Karpas-422 (cell line): ENCODE results near the gene GSDMA. TPM values are rescaled to one million over a fixed set of nuclear protein-coding genes. Genes with fewer than 3 reads are reported as not detected.

Source experiments
- DNase-seq: peaks from one replicate; pipeline ENCODE4 v3.0.0-alpha.2; 2015
- H2AFZ ChIP-seq: fragments of 200-600 bp; sonication (generic); 2 replicates; pipeline ENCODE4 v1.6.1; 2014; ENCODE audit warnings: antibody characterized with exemption, low read length, mixed read lengths
- H3K27ac ChIP-seq: fragments of 200-600 bp; sonication (generic); 2 replicates; pipeline ENCODE4 v1.5.1; 2014; ENCODE audit warnings: mild to moderate bottlenecking, low read length, moderate library complexity
- H3K27me3 ChIP-seq: fragments of 200-600 bp; sonication (generic); 2 replicates; pipeline ENCODE4 v1.6.1; 2014; ENCODE audit warnings: low read length, mixed read lengths
- H3K36me3 ChIP-seq: fragments of 200-600 bp; sonication (generic); 2 replicates; pipeline ENCODE4 v1.6.1; 2014; ENCODE audit warnings: low read length, mixed read lengths; ENCODE audit not compliant: insufficient read depth
- H3K4me1 ChIP-seq: fragments of 200-600 bp; sonication (generic); 2 replicates; pipeline ENCODE4 v1.6.1; 2014; ENCODE audit warnings: mild to moderate bottlenecking, low read length, mixed read lengths
- H3K4me2 ChIP-seq: fragments of 200-600 bp; sonication (generic); 2 replicates; pipeline ENCODE4 v1.6.1; 2014; ENCODE audit warnings: low read length, low read depth, mild to moderate bottlenecking; ENCODE audit not compliant: poor library complexity, severe bottlenecking
- H3K4me3 ChIP-seq: fragments of 200-600 bp; sonication (generic); 2 replicates; pipeline ENCODE4 v1.5.1; 2014; ENCODE audit warnings: mild to moderate bottlenecking, antibody characterized with exemption, low read length, mixed read lengths
- H3K79me2 ChIP-seq: fragments of 200-600 bp; sonication (generic); 2 replicates; pipeline ENCODE4 v1.6.1; 2014; ENCODE audit warnings: mild to moderate bottlenecking, low read length, mixed read lengths
- H3K9ac ChIP-seq: fragments of 200-600 bp; sonication (generic); 2 replicates; pipeline ENCODE4 v1.6.0; 2014; ENCODE audit warnings: low read length
- H3K9me2 ChIP-seq: fragments of 200-600 bp; sonication (generic), shearing (Covaris generic); replicated peaks from 2 replicates; pipeline ENCODE4 v1.6.0; 2014; ENCODE audit warnings: mild to moderate bottlenecking, low read length, moderate library complexity; ENCODE audit not compliant: insufficient read depth
- H3K9me3 ChIP-seq: fragments of 300-700, 200-600 bp; sonication (generic); 2 replicates; pipeline ENCODE4 v1.6.1; 2014; ENCODE audit warnings: low read length, mixed read lengths
- H4K20me1 ChIP-seq: fragments of 200-600 bp; sonication (generic); 2 replicates; pipeline ENCODE4 v1.6.1; 2014; ENCODE audit warnings: mild to moderate bottlenecking, antibody characterized with exemption, low read length, low read depth; ENCODE audit not compliant: insufficient read depth
- total RNA-seq: library from RNA; depleted of rRNA; stranded (reverse); fragments of >200 nt; shearing (Covaris generic); gene quantifications from 2 replicates; pipeline ENCODE4 v1.2.3, GENCODE V29; 2014; ENCODE audit warnings: low replicate concordance

The GSDMA gene
- total RNA-seq, 1 experiment from 2014 or later: not detected

GRCh38 chr17:39922006-39922405 lies 40.8 kb upstream of the GSDMA start:
- Histone ChIP-seq H3K9ac (no peak overlapping the region), H3K9me3 (no peaks in the 10 kb centered on the region), H3K9me2 (no peaks in the 10 kb centered on the region), H3K4me1 (peaks cover 15% of the 10 kb centered on the region), H3K27ac (no peak overlapping the region), H4K20me1 (peaks cover 6% of the 10 kb centered on the region; the same call in 1 of the 2 replicates), H3K79me2 (peaks cover 30% of the 10 kb centered on the region), H3K4me2 (no peak overlapping the region), H3K4me3 (no peak overlapping the region), H2AFZ (no peak overlapping the region), H3K27me3 (no peaks in the 10 kb centered on the region), H3K36me3 (peaks cover 4% of the 10 kb centered on the region; the same call in 1 of the 2 replicates)
- DNase-seq: no peak

- peaks cover 4% of the 10 kb centered on the region; the same call in 1 of the 2 replicates for H3K36me3 ChIP-seq
- no peak overlapping the region for H2AFZ ChIP-seq
- peaks cover 39% of the 10 kb centered on the region for H3K79me2 ChIP-seq
- peaks cover 6% of the 10 kb centered on the region; the same call in 1 of the 2 replicates for H4K20me1 ChIP-seq
- H3K27ac ChIP-seq: no peak overlapping the region
- H3K9ac ChIP-seq: no peak overlapping the region
- no peaks in the 10 kb centered on the region for H3K9me2 ChIP-seq
- H3K9me3 ChIP-seq: no peaks in the 10 kb centered on the region
- no peak overlapping the region for H3K4me3 ChIP-seq
- peaks cover 19% of the 10 kb centered on the region for H3K4me1 ChIP-seq
- H3K4me2 ChIP-seq: no peak overlapping the region
- no peak for DNase-seq
- no peaks in the 10 kb centered on the region for H3K27me3 ChIP-seq
Observed at GRCh38 chr17:39923230-39923629, 39.6 kb upstream of the GSDMA start.

GRCh38 chr17:39923836-39924690 lies 38.7 kb upstream of the GSDMA start:
- Histone ChIP-seq H3K4me2 (no peak overlapping the region), H4K20me1 (peaks cover 6% of the 10 kb centered on the region; the same call in 1 of the 2 replicates), H3K9me3 (no peaks in the 10 kb centered on the region), H3K27me3 (no peaks in the 10 kb centered on the region), H3K79me2 (peaks cover 39% of the 10 kb centered on the region), H3K9ac (no peak overlapping the region), H3K27ac (no peak overlapping the region), H2AFZ (no peak overlapping the region), H3K4me3 (no peak overlapping the region), H3K9me2 (no peaks in the 10 kb centered on the region), H3K36me3 (peaks cover 4% of the 10 kb centered on the region; the same call in 1 of the 2 replicates), H3K4me1 (peaks cover 27% of the 10 kb centered on the region)
- no peak for DNase-seq

- Histone ChIP-seq H3K36me3 (peaks cover 4% of the 10 kb centered on the region; the same call in 1 of the 2 replicates), H3K4me3 (no peak overlapping the region), H3K9ac (no peak overlapping the region), H3K9me3 (no peaks in the 10 kb centered on the region), H3K27ac (no peak overlapping the region), H3K4me1 (peaks cover 28% of the 10 kb centered on the region), H3K9me2 (no peaks in the 10 kb centered on the region), H3K4me2 (no peak overlapping the region), H4K20me1 (peaks cover 6% of the 10 kb centered on the region; the same call in 1 of the 2 replicates), H2AFZ (no peak overlapping the region), H3K79me2 (peaks cover 39% of the 10 kb centered on the region), H3K27me3 (no peaks in the 10 kb centered on the region)
- no peak for DNase-seq
Observed at GRCh38 chr17:39924691-39925055, 38.1 kb upstream of the GSDMA start.

GRCh38 chr17:39925282-39926134 lies 37.3 kb upstream of the GSDMA start:
- H3K4me3 ChIP-seq: peak overlapping the region; percentile 95
- H3K27me3 ChIP-seq: no peaks in the 10 kb centered on the region
- no peak overlapping the region for H2AFZ ChIP-seq
- H3K79me2 ChIP-seq: peaks cover 39% of the 10 kb centered on the region
- H3K4me1 ChIP-seq: peaks cover 28% of the 10 kb centered on the region
- peak overlapping the region; percentile 89 for H3K4me2 ChIP-seq
- peaks cover 4% of the 10 kb centered on the region; the same call in 1 of the 2 replicates for H3K36me3 ChIP-seq
- peaks cover 6% of the 10 kb centered on the region; the same call in 1 of the 2 replicates for H4K20me1 ChIP-seq
- peak overlapping the region; percentile 89 for H3K9ac ChIP-seq
- no peaks in the 10 kb centered on the region for H3K9me2 ChIP-seq
- no peaks in the 10 kb centered on the region for H3K9me3 ChIP-seq
- peak overlapping the region; percentile 50; the same call in 1 of the 2 replicates for H3K27ac ChIP-seq
- no peak for DNase-seq

GRCh38 chr17:39926135-39926587 lies 36.6 kb upstream of the GSDMA start:
- Histone ChIP-seq H3K9ac (peak overlapping the region; percentile 89), H3K79me2 (peaks cover 39% of the 10 kb centered on the region), H3K4me1 (peaks cover 28% of the 10 kb centered on the region)

GRCh38 chr17:39926588-39927100 lies 36.2 kb upstream of the GSDMA start:
- H3K9ac ChIP-seq: peak overlapping the region; percentile 89
- no peaks in the 10 kb centered on the region for H3K9me3 ChIP-seq
- peak overlapping the region; percentile 95 for H3K4me3 ChIP-seq
- H3K9me2 ChIP-seq: no peaks in the 10 kb centered on the region
- peaks cover 39% of the 10 kb centered on the region for H3K79me2 ChIP-seq
- peaks cover 4% of the 10 kb centered on the region; the same call in 1 of the 2 replicates for H3K36me3 ChIP-seq
- H3K4me2 ChIP-seq: peak overlapping the region; percentile 89
- H2AFZ ChIP-seq: no peak overlapping the region
- peak; percentile 74 for DNase-seq
- H4K20me1 ChIP-seq: peaks cover 6% of the 10 kb centered on the region; the same call in 1 of the 2 replicates
- no peaks in the 10 kb centered on the region for H3K27me3 ChIP-seq
- H3K4me1 ChIP-seq: peaks cover 28% of the 10 kb centered on the region
- H3K27ac ChIP-seq: peak overlapping the region; percentile 50

More at GRCh38 chr17:39926135-39926587, 36.6 kb upstream of the GSDMA start:
- Histone ChIP-seq H2AFZ (no peak overlapping the region), H3K4me2 (peak overlapping the region; percentile 89), H3K27ac (peak overlapping the region; percentile 50; the same call in 1 of the 2 replicates), H4K20me1 (peaks cover 6% of the 10 kb centered on the region; the same call in 1 of the 2 replicates), H3K9me3 (no peaks in the 10 kb centered on the region), H3K36me3 (peaks cover 4% of the 10 kb centered on the region; the same call in 1 of the 2 replicates), H3K4me3 (peak overlapping the region; percentile 95), H3K9me2 (no peaks in the 10 kb centered on the region), H3K27me3 (no peaks in the 10 kb centered on the region)
- no peak for DNase-seq
